Thoracic aorta (tissue), 2 donors: ENCODE results near the gene CASD1. TPM values are rescaled to one million over a fixed set of nuclear protein-coding genes. Genes with fewer than 3 reads are reported as not detected.

ENCODE experiments used
- ATAC-seq: fragments of 150-250 bp; one replicate; pipeline ENCODE4 v1.8.0; 2017; ENCODE audit warnings: low read depth; ENCODE audit not compliant: insufficient number of reproducible peaks, low FRiP score
- DNase-seq: peaks from one replicate; pipeline ENCODE4 v3.0.0-alpha.2; 2020; ENCODE audit warnings: low spot score
- H3K27ac ChIP-seq, 2 donors: fragments of 200-600 bp; sonication (generic); 1 replicate in 1 of 2; 2 replicates in 1 of 2; pipeline ENCODE4 v1.5.1; 2016; ENCODE audit warnings: mild to moderate bottlenecking in 2 of 2, moderate library complexity in 2 of 2
- H3K27me3 ChIP-seq: fragments of 200-600 bp; sonication (generic); replicated peaks from 2 replicates; pipeline ENCODE4 v1.6.0; 2016; ENCODE audit warnings: mild to moderate bottlenecking; ENCODE audit not compliant: insufficient read depth
- H3K36me3 ChIP-seq: fragments of 200-600 bp; sonication (generic); one replicate; pipeline ENCODE4 v1.5.1; 2016
- H3K4me1 ChIP-seq, 2 donors: fragments of 200-600 bp; sonication (generic); 1 replicate in 1 of 2; 2 replicates in 1 of 2; pipeline versions ENCODE4 v1.5.1 to v1.6.0; 2016; ENCODE audit warnings: low read depth in 2 of 2, mild to moderate bottlenecking in 1 of 2; ENCODE audit not compliant: control insufficient read depth in 1 of 2
- H3K4me3 ChIP-seq: fragments of 200-600 bp; sonication (generic); 2 replicates; pipeline ENCODE4 v1.5.1; 2016; ENCODE audit warnings: mild to moderate bottlenecking
- H3K9me3 ChIP-seq: fragments of 200-600 bp; sonication (generic); 2 replicates; pipeline ENCODE4 v1.5.1; 2016
- total RNA-seq, 2 donors: library from RNA; depleted of rRNA; stranded (reverse); fragments of >200 nt; gene quantifications; one replicate each; pipeline versions ENCODE4 v1.1.0 to v1.2.3, GENCODE V29; 2016
- TF ChIP-seq, protein P1 (sequence below): fragments of 200-600 bp; sonication (generic); IDR thresholded peaks from one replicate; pipeline ENCODE4 v1.5.1; 2019; ENCODE audit warnings: antibody characterized with exemption

Gene CASD1
- total RNA-seq, 2 donors from 2014 or later = 12.3 to 21.0 TPM

- ATAC-seq = no peak
- no peaks in the 10 kb centered on the region for H3K9me3 ChIP-seq
- no peaks in the 10 kb centered on the region for H3K27me3 ChIP-seq
- no peak for DNase-seq
- H3K36me3 ChIP-seq = peaks cover 6% of the 10 kb centered on the region
- no peak overlapping the region for H3K4me3 ChIP-seq
- no peaks in the 10 kb centered on the region for H3K4me1 ChIP-seq
- H3K27ac ChIP-seq = no peak overlapping the region
- TF ChIP-seq, protein P1, sequence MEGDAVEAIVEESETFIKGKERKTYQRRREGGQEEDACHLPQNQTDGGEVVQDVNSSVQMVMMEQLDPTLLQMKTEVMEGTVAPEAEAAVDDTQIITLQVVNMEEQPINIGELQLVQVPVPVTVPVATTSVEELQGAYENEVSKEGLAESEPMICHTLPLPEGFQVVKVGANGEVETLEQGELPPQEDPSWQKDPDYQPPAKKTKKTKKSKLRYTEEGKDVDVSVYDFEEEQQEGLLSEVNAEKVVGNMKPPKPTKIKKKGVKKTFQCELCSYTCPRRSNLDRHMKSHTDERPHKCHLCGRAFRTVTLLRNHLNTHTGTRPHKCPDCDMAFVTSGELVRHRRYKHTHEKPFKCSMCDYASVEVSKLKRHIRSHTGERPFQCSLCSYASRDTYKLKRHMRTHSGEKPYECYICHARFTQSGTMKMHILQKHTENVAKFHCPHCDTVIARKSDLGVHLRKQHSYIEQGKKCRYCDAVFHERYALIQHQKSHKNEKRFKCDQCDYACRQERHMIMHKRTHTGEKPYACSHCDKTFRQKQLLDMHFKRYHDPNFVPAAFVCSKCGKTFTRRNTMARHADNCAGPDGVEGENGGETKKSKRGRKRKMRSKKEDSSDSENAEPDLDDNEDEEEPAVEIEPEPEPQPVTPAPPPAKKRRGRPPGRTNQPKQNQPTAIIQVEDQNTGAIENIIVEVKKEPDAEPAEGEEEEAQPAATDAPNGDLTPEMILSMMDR = no peak
Measured at GRCh38 chr7:94529516-94529915, 19.9 kb downstream of the CASD1 start.

GRCh38 chr7:94530109-94530508, 20.5 kb downstream of the CASD1 start:
- no peaks in the 10 kb centered on the region for H3K4me1 ChIP-seq
- H3K27me3 ChIP-seq = no peaks in the 10 kb centered on the region
- H3K4me3 ChIP-seq = no peak overlapping the region
- DNase-seq = no peak
- no peak for ATAC-seq
- no peak overlapping the region for H3K27ac ChIP-seq
- TF ChIP-seq, protein P1 = no peak
- H3K36me3 ChIP-seq = peaks cover 11% of the 10 kb centered on the region
- no peaks in the 10 kb centered on the region for H3K9me3 ChIP-seq

DNA sequence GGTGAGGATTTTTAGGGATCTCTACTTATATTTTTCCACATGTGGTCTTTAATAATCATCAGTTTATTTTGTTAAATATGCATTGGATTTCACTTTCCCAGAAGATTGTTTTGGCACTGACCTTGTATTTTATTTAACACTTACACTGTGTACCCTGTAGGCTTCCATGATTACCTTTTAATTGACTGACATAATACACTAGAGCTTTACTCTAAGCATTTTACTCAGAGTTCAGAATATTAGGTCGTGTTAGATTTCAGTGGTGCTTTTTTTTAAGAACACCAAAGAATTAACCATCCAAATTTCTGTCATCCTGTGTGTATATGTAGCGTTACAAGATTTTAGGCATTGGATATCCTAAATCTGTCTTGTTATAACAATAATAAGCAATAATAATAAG, 23.1 kb downstream of the CASD1 start:
- TF ChIP-seq, protein P1 = no peak
- DNase-seq (no peak), ATAC-seq (no peak)
- Histone ChIP-seq H3K27ac (no peak overlapping the region), H3K27me3 (no peaks in the 10 kb centered on the region), H3K4me1 (no peaks in the 10 kb centered on the region), H3K4me3 (no peak overlapping the region), H3K9me3 (no peaks in the 10 kb centered on the region), H3K36me3 (peaks cover 16% of the 10 kb centered on the region)

- Histone ChIP-seq H3K4me1 (no peaks in the 10 kb centered on the region), H3K9me3 (no peaks in the 10 kb centered on the region), H3K27ac (no peak overlapping the region), H3K27me3 (no peaks in the 10 kb centered on the region), H3K36me3 (peaks cover 4% of the 10 kb centered on the region), H3K4me3 (no peak overlapping the region)
- TF ChIP-seq, protein P1 = no peak
- DNase-seq = no peak
- no peak for ATAC-seq
Measured at GRCh38 chr7:94540428-94540827, 30.8 kb downstream of the CASD1 start.

DNA sequence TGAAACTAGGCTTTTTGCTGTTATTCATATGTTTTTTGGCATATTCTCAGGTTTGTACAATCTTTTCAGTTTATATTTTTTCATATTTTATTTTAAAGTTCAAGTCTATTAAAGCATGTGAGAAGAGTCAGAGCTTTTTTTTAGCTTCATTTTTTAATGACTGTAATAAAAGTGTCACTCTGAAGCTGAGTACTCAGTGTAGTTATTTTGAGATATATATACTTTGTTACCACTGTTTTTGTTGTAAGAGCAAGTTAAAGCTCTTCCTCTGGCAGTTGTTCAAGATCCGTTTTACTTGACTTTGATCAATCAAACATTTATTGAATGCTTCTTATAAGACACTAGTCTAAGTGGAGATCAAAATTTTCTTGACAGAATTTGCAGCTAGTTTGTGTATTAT, 37.5 kb downstream of the CASD1 start:
- Histone ChIP-seq H3K36me3 (no peaks in the 10 kb centered on the region), H3K27ac (no peak overlapping the region), H3K9me3 (no peaks in the 10 kb centered on the region), H3K27me3 (no peaks in the 10 kb centered on the region), H3K4me3 (no peak overlapping the region), H3K4me1 (no peaks in the 10 kb centered on the region)
- no peak for DNase-seq
- TF ChIP-seq, protein P1 = no peak
- ATAC-seq = no peak
